ENCODE data around the gene SNIP1. TPM values are rescaled to one million over a fixed set of nuclear protein-coding genes. Genes with fewer than 3 reads are reported as not detected.
"Not testable (repeated sequence)": the region's sequence is repeated elsewhere in the genome, so short reads cannot be mapped to it uniquely, and the experiment has no call there.

The SNIP1 gene
- total RNA-seq, 1 experiment from 2014 or later = 8.6 TPM

DNA sequence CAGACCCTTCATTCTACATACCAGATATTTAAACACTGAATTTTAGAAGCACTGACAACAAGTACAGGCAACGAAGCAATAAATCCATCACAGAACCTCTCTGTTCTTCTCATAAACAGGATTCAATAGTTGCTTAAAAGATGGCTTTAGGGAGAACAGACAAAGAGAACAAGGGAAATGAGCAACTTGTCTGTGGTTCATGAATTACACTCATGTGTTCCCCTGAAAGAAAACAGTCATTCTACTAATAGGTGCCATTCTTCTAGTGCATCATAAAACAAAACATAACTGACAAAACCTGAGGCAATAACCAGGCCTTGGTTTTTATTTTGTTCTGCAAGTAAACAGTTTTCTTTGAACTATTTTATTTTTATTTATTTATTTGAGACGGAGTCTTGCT lies 34.8 kb upstream of the SNIP1 start:
- Histone ChIP-seq H3K27me3 (ENCODE audit: low read length) (no peaks in the 10 kb centered on the region), H4K20me1 (ENCODE audit: insufficient read depth, low read depth, low read length) (peaks cover 14% of the 10 kb centered on the region), H3K9me2 (replicated peaks; ENCODE audit: insufficient read depth, low read length) (no peaks in the 10 kb centered on the region), H3K36me3 (ENCODE audit: insufficient read depth, low read length) (peaks cover 68% of the 10 kb centered on the region; the same call in 1 of the 2 replicates), H3K9me3 (ENCODE audit: low read length) (no peaks in the 10 kb centered on the region), H3K79me2 (ENCODE audit: low read length) (peaks cover 56% of the 10 kb centered on the region), H3K4me2 (ENCODE audit: low read depth, low read length, poor library complexity, severe bottlenecking) (no peak overlapping the region), H3K27ac (ENCODE audit: low read length) (no peak overlapping the region), H3K4me3 (ENCODE audit: low read length) (no peak overlapping the region), H3K9ac (ENCODE audit: low read length) (no peak overlapping the region), H3K4me1 (ENCODE audit: low read length) (peaks cover 1% of the 10 kb centered on the region; the same call in 1 of the 2 replicates), H2AFZ (ENCODE audit: low read length) (no peak overlapping the region)
- DNase-seq = no peak

DNA sequence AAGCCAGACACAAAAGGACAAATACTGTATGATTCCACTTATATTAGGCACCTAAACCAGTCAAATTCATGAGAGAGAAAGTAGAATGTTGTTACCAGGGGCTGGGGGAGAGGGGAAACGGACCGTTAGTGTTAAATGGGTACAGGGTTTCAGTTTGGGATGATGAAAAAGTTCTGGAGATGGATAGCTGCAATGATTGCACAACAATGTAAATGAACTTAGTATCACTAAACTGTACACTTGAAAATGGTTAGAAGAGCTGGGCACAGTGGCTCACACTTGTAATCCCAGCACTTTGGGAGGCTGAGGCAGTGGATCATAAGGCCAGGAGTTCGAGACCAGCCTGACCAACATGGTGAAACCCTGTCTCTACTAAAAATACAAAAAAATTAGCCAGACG lies 30.5 kb upstream of the SNIP1 start:
- H3K4me3 ChIP-seq (ENCODE audit: low read length); H3K4me2 ChIP-seq (ENCODE audit: low read depth, low read length, poor library complexity, severe bottlenecking); H3K27ac ChIP-seq (ENCODE audit: low read length); H3K9me3 ChIP-seq (ENCODE audit: low read length); H3K9me2 ChIP-seq (replicated peaks; ENCODE audit: insufficient read depth, low read length); H3K9ac ChIP-seq (ENCODE audit: low read length); H2AFZ ChIP-seq (ENCODE audit: low read length); H3K4me1 ChIP-seq (ENCODE audit: low read length); DNase-seq; H3K27me3 ChIP-seq (ENCODE audit: low read length); H4K20me1 ChIP-seq (ENCODE audit: insufficient read depth, low read depth, low read length): not testable (repeated sequence)
- H3K79me2 ChIP-seq (ENCODE audit: low read length) = peaks cover 38% of the 10 kb centered on the region
- H3K36me3 ChIP-seq (ENCODE audit: insufficient read depth, low read length) = peaks cover 69% of the 10 kb centered on the region

DNA sequence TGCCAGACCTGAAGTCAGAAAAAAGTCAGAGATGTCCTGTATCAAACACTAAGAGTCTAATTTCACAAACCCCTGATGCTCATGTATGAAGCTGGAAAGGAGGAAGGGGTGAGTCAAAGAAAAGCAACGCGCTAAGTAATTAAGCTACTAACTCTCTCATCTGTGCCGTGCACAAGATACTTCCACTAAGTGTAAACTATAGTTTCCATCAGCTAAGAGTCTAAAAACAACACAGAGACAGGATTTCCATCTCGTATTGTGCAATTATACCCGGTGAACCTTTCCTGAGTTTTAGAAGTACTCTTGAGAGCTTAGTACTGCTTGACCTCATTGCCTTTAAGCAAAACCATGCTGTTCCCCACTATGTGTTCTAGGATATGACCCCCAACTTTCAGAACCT lies 21.6 kb upstream of the SNIP1 start:
- 0 out of 2 replicates have a peak, but pooled peaks cover 5% of the 10 kb centered on the region for H4K20me1 ChIP-seq (ENCODE audit: insufficient read depth, low read depth, low read length)
- DNase-seq = no peak
- H3K4me2 ChIP-seq (ENCODE audit: low read depth, low read length, poor library complexity, severe bottlenecking) = no peak overlapping the region
- no peak overlapping the region for H2AFZ ChIP-seq (ENCODE audit: low read length)
- H3K27ac ChIP-seq (ENCODE audit: low read length) = no peak overlapping the region
- peaks cover 71% of the 10 kb centered on the region for H3K36me3 ChIP-seq (ENCODE audit: insufficient read depth, low read length)
- no peak overlapping the region for H3K9ac ChIP-seq (ENCODE audit: low read length)
- H3K9me2 ChIP-seq (replicated peaks; ENCODE audit: insufficient read depth, low read length) = no peaks in the 10 kb centered on the region
- H3K4me1 ChIP-seq (ENCODE audit: low read length) = no peaks in the 10 kb centered on the region
- H3K79me2 ChIP-seq (ENCODE audit: low read length) = peaks cover 12% of the 10 kb centered on the region; the same call in 1 of the 2 replicates
- H3K27me3 ChIP-seq (ENCODE audit: low read length) = no peaks in the 10 kb centered on the region
- no peaks in the 10 kb centered on the region for H3K9me3 ChIP-seq (ENCODE audit: low read length)
- H3K4me3 ChIP-seq (ENCODE audit: low read length) = no peak overlapping the region

DNA sequence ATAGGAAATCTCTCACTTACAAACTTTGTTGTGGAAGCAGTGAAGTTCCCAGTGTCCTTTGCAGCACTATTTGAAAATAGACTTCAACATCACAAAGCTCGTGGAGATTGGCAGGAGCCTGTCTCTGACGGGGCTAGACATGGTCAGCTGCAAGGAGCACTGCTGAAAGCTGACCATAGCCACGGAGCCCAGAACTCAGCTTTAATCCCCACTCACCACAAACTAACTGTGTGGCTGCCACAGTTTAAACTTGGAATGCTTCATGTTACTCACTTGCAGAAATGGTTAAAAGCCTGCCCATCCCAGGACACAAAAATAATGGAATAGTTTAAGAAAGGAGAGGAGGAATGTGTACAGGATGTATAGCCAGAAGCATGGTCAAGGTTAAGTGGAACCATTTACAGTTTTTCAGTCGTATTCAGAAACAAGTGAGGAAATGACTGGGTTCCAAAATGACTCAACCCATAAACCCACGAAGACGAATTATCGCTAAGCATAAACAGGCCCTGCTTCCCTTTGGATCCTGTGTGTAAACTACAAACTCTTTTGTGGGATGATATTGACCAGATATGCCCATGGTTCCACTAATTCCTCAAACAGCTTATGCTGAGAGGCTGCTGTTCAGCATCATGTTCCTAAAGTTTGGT lies 20.9 kb upstream of the SNIP1 start:
- H3K9me2 ChIP-seq (replicated peaks; ENCODE audit: insufficient read depth, low read length) = no peaks in the 10 kb centered on the region
- 0 out of 2 replicates have a peak, but pooled peaks cover 5% of the 10 kb centered on the region for H4K20me1 ChIP-seq (ENCODE audit: insufficient read depth, low read depth, low read length)
- no peaks in the 10 kb centered on the region for H3K4me1 ChIP-seq (ENCODE audit: low read length)
- no peak overlapping the region for H2AFZ ChIP-seq (ENCODE audit: low read length)
- H3K4me3 ChIP-seq (ENCODE audit: low read length) = no peak overlapping the region
- H3K27me3 ChIP-seq (ENCODE audit: low read length) = no peaks in the 10 kb centered on the region
- H3K79me2 ChIP-seq (ENCODE audit: low read length) = 0 out of 2 replicates have a peak, but pooled peaks cover 5% of the 10 kb centered on the region
- no peak overlapping the region for H3K9ac ChIP-seq (ENCODE audit: low read length)
- H3K4me2 ChIP-seq (ENCODE audit: low read depth, low read length, poor library complexity, severe bottlenecking) = no peak overlapping the region
- DNase-seq = no peak
- H3K27ac ChIP-seq (ENCODE audit: low read length) = no peak overlapping the region
- peaks cover 68% of the 10 kb centered on the region for H3K36me3 ChIP-seq (ENCODE audit: insufficient read depth, low read length)
- no peaks in the 10 kb centered on the region for H3K9me3 ChIP-seq (ENCODE audit: low read length)

GRCh38 chr1:37570528-37571334 lies 16.6 kb upstream of the SNIP1 start:
- no peaks in the 10 kb centered on the region for H4K20me1 ChIP-seq (ENCODE audit: insufficient read depth, low read depth, low read length)
- no peak overlapping the region for H3K9ac ChIP-seq (ENCODE audit: low read length)
- no peak overlapping the region for H3K27ac ChIP-seq (ENCODE audit: low read length)
- no peak overlapping the region for H2AFZ ChIP-seq (ENCODE audit: low read length)
- no peaks in the 10 kb centered on the region for H3K27me3 ChIP-seq (ENCODE audit: low read length)
- H3K36me3 ChIP-seq (ENCODE audit: insufficient read depth, low read length) = peaks cover 86% of the 10 kb centered on the region
- no peaks in the 10 kb centered on the region for H3K4me1 ChIP-seq (ENCODE audit: low read length)
- no peak overlapping the region for H3K4me2 ChIP-seq (ENCODE audit: low read depth, low read length, poor library complexity, severe bottlenecking)
- H3K4me3 ChIP-seq (ENCODE audit: low read length) = no peak overlapping the region
- 0 out of 2 replicates have a peak, but pooled peaks cover 2% of the 10 kb centered on the region for H3K79me2 ChIP-seq (ENCODE audit: low read length)
- DNase-seq = no peak
- H3K9me3 ChIP-seq (ENCODE audit: low read length) = no peaks in the 10 kb centered on the region
- no peaks in the 10 kb centered on the region for H3K9me2 ChIP-seq (replicated peaks; ENCODE audit: insufficient read depth, low read length)

DNA sequence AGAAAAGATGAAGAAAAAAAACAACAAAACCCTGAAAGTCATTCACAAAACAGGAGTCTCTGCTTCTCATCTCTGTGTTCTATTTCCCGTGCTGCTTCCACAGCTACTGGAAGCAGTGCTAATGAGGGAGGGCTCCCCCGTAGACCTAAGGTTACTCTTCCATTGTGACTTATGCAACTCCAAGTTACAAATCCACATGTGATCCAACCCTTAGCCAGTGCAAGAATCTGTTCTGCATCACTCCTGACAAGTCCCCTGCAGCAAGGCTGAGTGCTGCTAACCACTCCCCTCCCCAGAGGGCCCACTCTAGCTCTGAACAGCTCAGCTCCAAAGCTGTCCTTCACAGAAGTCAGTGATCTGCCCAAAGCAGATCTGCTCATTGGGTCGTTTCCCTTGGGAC lies 12.9 kb upstream of the SNIP1 start:
- no peaks in the 10 kb centered on the region for H3K27me3 ChIP-seq (ENCODE audit: low read length)
- no peak overlapping the region for H3K9ac ChIP-seq (ENCODE audit: low read length)
- no peaks in the 10 kb centered on the region for H3K9me3 ChIP-seq (ENCODE audit: low read length)
- H3K4me1 ChIP-seq (ENCODE audit: low read length) = no peaks in the 10 kb centered on the region
- no peak overlapping the region for H3K4me3 ChIP-seq (ENCODE audit: low read length)
- no peak overlapping the region for H3K27ac ChIP-seq (ENCODE audit: low read length)
- H3K79me2 ChIP-seq (ENCODE audit: low read length) = no peaks in the 10 kb centered on the region
- no peaks in the 10 kb centered on the region for H4K20me1 ChIP-seq (ENCODE audit: insufficient read depth, low read depth, low read length)
- H3K4me2 ChIP-seq (ENCODE audit: low read depth, low read length, poor library complexity, severe bottlenecking) = no peak overlapping the region
- no peak overlapping the region for H2AFZ ChIP-seq (ENCODE audit: low read length)
- no peak for DNase-seq
- H3K36me3 ChIP-seq (ENCODE audit: insufficient read depth, low read length) = peaks cover 61% of the 10 kb centered on the region
- H3K9me2 ChIP-seq (replicated peaks; ENCODE audit: insufficient read depth, low read length) = no peaks in the 10 kb centered on the region

- Histone ChIP-seq H3K4me2 (ENCODE audit: low read depth, low read length, poor library complexity, severe bottlenecking) (no peak overlapping the region), H3K9me2 (replicated peaks; ENCODE audit: insufficient read depth, low read length) (no peaks in the 10 kb centered on the region), H3K4me1 (ENCODE audit: low read length) (no peaks in the 10 kb centered on the region), H3K9me3 (ENCODE audit: low read length) (no peaks in the 10 kb centered on the region), H2AFZ (ENCODE audit: low read length) (no peak overlapping the region), H3K9ac (ENCODE audit: low read length) (no peak overlapping the region), H3K4me3 (ENCODE audit: low read length) (no peak overlapping the region), H3K36me3 (ENCODE audit: insufficient read depth, low read length) (peaks cover 45% of the 10 kb centered on the region), H3K79me2 (ENCODE audit: low read length) (no peaks in the 10 kb centered on the region), H3K27me3 (ENCODE audit: low read length) (no peaks in the 10 kb centered on the region), H3K27ac (ENCODE audit: low read length) (no peak overlapping the region), H4K20me1 (ENCODE audit: insufficient read depth, low read depth, low read length) (no peaks in the 10 kb centered on the region)
- no peak for DNase-seq
Measured at GRCh38 chr1:37564892-37565291, 10.8 kb upstream of the SNIP1 start.

- DNase-seq = no peak
- H3K4me1 ChIP-seq (ENCODE audit: low read length) = no peaks in the 10 kb centered on the region
- H3K36me3 ChIP-seq (ENCODE audit: insufficient read depth, low read length) = peaks cover 26% of the 10 kb centered on the region
- no peak overlapping the region for H3K27ac ChIP-seq (ENCODE audit: low read length)
- no peaks in the 10 kb centered on the region for H3K9me3 ChIP-seq (ENCODE audit: low read length)
- H3K9me2 ChIP-seq (replicated peaks; ENCODE audit: insufficient read depth, low read length) = no peaks in the 10 kb centered on the region
- H3K79me2 ChIP-seq (ENCODE audit: low read length) = no peaks in the 10 kb centered on the region
- no peak overlapping the region for H2AFZ ChIP-seq (ENCODE audit: low read length)
- no peak overlapping the region for H3K9ac ChIP-seq (ENCODE audit: low read length)
- H3K4me2 ChIP-seq (ENCODE audit: low read depth, low read length, poor library complexity, severe bottlenecking) = no peak overlapping the region
- no peak overlapping the region for H3K4me3 ChIP-seq (ENCODE audit: low read length)
- no peaks in the 10 kb centered on the region for H3K27me3 ChIP-seq (ENCODE audit: low read length)
- H4K20me1 ChIP-seq (ENCODE audit: insufficient read depth, low read depth, low read length) = no peaks in the 10 kb centered on the region
Measured at GRCh38 chr1:37562984-37563383, 8.9 kb upstream of the SNIP1 start.
